Measurements from ENCODE around the gene CYTIP.
"Not testable (repeated sequence)": the region's sequence is repeated elsewhere in the genome, so short reads cannot be mapped to it uniquely, and the experiment has no call there.

Gene CYTIP

DNA sequence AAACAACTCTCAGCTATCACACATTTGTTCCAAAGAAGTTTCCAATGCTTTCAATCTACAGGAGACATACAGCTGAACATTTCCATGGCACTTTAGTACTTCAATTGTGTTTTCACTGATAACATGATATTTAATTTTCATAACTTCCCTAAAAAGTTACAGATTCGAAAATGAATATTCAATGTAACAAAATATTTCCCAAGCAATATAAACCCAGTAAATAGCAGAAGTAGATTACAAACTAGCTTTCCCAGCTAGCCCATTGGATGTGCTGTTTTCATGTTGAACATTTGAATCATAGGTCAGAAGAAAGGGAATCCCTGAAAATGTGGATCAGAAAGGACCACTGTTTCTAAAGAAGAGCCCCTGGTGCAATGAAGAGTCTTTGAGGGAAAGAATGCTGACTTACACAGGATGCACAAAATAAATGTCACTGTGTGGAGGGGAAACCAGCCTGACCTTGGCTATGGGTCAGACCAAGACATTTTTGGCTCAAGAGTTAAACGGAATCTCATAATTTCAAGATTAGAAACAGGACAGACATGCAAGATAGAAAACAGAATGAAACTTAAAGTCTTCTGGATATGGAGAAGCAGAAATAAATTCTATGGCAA lies 22.5 kb downstream of the CYTIP start:
- DNase-seq: no peak

DNA sequence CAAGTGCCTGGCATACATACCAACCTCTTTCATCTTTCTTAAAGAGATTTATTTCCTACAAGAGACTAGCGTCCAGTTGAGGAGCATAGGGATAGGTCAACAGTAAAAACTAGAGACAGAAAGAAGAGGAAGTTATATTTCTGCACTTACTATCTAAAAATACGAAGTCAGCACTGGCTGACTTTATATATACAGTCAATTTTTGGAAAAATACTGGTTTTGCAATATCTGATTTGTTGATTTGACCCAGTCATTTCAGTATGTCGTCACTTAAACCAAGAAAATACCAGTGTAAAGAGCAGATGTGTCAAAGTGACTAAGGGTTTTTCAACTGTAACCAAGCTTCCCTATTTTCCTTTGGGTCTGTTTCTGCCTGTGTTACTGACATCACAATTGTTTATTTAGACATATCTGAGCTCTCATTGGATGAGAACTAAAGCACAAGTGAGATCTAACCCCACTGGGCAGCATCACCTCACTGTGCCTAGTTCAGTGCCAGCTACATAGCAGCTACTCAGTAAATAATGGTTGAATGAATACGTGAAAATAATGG lies 23.0 kb downstream of the CYTIP start:
- DNase-seq: no peak

DNA sequence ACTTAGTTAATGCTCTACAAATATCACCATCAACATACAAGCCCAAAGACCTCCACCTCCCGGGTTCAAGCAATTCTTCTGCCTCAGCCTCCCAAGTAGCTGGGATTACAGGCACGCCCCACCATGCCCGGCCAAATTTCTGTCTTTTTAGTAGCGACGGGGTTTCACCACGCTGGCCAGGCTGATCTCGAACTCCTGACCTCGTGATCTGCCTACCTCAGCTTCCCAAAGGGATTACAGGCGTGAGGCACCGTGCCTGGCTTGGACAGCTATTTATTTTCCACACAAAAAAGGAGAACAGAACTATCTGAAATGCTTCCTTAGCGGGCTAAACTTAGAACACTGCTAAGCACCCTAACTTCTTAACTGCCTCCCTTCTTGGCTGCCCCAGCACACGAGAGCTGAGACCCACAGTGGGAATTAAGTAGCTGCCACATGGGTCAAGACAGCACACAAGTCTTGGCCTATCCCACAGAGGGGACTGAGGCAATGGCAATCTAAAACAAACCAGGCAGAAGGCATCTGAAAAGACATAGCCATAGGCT lies 24.8 kb downstream of the CYTIP start:
- DNase-seq: no peak

DNA sequence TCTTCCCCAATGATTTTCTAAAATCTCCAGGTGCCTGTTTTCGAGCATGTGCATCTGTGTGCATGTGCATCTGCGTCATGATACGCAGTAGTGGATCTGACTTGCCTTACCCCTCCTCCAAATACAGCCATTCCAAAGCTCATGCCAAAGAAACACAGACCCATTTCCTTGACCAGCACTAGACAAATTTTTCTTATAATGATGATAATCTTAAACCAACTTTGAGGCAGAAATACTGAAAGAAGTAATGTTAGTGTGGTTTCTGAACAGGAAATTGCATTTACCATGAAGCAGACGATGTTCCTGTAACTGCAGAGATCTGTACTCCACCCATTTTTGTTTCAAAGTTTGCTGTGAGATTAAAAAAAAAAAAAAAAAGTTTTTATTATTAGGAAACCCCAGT lies 25.6 kb downstream of the CYTIP start:
- no peak for DNase-seq

DNA sequence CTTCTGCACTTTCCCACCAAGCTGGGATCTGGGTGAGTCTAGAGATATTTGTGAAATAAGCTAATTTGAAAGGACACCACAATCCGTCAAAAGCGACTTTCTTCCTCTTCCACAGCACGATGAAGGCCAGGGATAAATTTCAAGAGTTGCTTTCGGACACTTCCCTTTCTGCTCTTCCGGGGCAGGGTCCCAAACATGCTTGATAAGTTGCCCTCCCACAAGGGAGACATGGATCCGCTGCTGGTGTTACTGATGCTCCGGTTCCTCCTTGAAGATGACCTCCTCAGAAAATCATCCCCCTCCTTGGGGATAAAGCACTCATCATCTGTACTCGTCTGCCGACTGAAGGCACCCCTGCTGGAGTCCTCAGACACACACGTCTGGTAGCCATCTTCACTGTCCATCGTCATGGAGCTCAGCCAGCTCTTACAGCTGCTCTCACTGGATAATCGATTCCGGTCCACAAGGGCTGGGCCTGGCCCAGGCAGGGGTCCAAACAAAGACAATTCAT lies 28.2 kb downstream of the CYTIP start:
- no peak for DNase-seq

DNA sequence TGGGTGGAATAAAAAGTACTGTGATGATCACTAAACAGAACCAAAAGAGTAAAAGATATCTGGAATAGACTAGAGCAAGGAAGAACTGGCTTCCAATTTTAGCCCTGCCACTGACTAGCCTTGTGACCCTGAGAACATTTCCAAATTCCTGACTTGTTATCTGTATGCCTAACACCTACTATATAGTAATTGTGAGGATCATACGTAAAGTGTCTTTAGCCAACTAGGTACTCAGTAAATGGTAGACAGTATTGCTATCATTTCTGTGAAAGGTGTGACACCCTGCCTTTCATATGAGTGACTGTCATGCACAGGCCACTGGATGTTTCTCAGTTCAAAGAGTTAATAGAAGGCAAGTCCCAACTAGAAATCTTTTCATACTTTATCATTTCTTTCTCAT lies 29.8 kb downstream of the CYTIP start:
- DNase-seq: no peak

DNA sequence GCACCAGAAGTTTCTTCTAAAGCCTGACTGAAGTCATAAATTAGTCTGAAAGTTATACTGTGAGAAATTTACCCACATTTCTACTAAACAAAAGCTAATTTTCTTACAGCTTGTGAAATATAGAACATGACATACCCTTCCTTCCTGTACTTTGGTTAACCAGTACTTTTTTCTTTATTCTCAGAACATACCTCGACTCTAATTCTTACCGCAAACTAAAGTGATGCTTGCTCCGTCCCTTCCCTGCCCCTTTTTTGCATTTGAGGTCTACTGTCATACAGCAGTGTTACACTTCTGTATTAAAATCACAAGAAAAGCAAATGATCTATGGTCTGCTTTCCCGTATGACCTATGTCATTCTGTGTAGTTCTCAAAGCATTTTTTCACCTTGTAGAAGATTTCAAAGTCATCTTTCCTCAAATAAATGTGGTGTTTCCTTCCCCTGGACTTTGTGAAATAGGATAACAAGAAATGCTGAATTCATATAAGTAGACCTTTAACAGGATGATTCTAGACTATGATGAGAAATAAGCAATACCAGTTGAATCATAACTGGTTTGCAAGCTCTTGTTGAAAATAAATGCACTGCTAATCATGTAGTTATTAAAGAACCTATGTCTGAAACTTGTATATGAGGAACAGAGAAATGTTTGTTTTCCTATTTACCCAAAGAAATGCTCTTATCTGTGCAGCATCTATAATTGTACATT lies 30.4 kb downstream of the CYTIP start:
- no peak for DNase-seq

DNA sequence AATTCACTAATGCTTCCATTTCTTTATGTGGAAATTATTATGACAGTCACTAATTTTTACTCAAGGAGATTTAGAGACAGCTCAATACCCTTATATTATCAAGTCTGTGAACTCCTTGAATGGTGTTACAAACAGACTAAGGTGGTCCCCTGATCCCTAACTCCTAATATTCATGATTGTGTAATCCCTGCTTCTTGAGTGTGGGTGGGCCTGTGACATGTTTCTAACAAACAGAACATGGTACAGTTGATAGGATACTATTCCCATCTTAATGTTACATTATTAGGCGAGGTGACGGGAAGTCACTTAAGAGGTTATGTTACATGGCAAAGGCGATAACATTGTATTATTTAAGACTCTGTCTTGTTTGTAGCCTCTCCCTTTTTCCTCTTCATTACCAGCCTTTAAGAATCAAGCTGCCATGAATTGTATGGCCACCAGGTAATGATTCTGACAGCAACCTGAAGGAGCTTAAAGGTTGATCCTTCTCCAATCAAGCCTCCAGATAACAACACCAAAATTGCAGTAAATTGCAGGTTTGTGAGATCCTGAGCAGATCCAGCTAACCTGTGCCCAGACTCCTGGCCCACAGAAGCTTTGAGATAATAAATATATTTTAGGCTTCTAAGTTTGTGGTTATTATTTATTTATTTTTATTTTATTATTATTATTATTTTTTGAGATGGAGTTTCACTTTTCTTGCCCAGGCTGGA lies 32.1 kb downstream of the CYTIP start:
- DNase-seq: no peak

DNA sequence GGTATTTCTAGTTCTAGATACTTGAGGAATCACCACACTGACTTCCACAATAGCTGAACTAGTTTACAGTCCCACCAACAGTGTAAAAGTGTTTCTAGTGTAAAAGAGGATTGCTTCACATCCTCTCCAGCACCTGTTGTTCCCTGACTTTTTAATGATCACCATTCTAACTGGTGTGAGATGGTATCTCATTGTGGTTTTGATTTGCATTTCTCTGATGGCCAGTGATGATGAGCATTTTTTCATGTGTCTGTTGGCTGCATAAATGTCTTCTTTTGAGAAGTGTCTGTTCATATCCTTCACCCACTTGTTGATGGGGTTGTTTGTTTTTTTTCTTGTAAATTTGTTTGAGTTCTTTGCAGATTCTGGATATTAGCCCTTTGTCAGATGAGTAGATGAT lies 38.5 kb downstream of the CYTIP start:
- DNase-seq: not testable (repeated sequence)

DNA sequence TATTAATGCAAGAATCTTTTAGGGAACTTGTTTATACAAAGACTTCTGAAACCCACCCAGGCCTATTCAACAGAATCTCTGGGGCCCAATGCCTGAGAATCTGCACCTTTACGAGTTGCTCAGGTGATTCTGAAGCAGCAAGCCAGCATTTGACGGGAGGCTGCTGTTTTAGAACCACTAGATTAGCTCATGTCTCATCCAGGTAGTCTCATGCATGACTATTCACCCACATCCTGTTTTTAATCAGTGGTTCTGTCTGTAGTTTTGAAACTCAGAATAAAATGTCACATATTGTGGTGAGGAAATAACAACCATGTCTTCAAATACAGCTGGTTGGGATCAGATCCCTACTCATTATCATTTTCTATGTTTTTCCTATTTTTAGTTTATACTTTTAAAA lies 39.5 kb downstream of the CYTIP start:
- DNase-seq: no peak

DNA sequence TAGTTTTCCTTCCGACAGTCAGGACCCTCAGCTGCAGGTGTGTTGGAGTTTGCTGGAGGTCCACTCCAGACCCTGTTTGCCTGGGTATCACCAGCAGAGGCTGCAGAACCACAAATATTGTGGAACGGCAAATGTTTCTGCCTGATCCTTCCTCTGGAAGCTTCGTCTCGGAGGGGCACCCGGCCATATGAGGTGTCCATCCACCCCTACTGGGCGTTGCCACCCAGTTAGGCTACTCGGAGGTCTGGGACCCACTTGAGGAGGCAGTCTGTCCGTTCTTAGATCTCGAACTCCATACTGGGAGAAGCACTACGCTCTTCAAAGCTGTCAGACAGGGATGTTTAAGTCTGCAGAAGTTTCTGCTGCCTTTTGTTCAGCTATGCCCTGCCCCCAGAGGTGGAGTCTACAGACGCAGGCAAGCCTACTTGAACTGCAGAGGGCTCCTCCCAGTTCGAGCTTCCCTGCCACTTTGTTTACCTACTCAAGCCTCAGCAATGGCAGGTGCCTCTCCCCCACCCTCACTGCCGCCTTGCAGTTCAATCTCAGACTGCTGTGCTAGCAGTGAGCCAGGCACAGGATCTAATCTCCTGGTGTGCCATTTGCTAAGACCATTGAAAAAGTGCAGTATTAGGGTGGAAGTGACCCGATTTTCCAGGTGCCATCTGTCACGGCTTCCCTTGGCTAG lies 40.9 kb downstream of the CYTIP start:
- DNase-seq: not testable (repeated sequence)

DNA sequence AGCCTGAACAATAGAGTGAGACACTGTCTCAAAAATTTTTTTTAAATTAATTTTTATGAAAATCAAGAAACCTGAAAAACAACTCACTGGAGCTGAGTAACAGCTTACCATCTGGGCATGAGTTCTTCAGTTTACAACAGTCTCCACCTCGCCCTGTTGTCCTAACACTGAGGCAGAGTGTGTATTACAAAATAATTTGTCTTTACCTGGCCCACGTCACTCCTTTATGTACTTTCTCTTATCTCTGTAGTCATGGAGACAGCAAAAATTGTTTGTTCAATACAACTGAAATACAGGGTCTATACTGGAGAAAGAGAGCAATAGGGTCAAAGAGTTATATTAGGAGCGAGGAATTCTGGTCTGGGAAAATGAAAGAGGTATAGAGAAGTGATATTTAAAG lies 48.1 kb downstream of the CYTIP start:
- no peak for DNase-seq

DNA sequence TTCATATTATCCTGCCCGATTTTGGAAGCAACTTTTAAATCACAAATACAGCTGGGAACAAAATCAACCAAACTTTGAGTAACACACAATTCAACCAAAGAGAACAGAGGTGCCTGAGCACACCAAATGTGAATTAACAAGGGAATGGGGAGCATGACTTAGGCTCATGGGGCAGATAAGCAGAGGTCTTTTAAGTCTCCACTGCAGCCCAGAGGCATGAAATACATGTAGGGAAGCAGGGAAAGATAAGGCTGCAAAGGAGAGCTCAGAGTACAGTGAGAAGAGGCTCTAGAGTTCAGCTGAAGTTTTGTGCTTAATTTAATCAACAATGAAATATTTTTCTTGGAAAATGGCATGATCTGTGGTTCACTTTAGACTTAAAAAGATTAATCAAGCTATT lies 49.0 kb downstream of the CYTIP start:
- DNase-seq: no peak

DNA sequence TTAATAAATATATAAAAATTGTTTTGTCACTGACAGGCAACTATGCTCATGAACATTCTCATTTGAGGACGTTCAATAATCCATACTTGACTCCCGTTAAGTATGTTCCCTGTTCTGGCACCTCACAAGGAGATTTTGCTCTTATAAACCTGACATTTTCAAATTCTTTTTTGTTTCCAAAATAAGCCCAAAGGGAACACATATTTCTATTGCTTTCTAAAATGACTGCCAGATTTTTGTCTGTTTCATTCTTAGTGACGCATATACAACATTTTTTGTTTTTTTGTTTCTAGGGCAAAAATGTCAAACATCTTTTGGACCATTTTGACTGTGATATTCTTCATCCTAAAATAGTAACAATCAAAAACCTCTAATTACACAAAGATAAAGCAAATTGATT lies 50.5 kb downstream of the CYTIP start:
- DNase-seq: no peak

DNA sequence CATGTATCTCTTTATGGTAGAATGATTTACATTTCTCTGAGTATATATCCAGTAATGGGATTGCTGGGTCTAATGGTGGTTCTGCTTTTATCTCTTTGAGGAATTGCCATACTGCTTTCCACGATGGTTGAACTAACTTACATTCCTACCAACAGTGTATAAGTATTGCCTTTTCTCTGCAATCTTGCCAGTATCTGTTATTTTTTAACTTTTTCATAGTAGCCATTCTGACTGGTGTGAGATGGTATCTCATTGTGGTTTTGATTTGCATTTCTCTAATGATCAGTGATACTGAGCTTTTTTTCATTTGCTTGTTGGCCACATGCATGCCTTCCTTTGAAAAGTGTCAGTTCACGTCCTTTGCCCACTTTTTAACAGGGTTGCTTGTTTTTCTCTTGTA lies 55.1 kb downstream of the CYTIP start:
- no peak for DNase-seq

DNA sequence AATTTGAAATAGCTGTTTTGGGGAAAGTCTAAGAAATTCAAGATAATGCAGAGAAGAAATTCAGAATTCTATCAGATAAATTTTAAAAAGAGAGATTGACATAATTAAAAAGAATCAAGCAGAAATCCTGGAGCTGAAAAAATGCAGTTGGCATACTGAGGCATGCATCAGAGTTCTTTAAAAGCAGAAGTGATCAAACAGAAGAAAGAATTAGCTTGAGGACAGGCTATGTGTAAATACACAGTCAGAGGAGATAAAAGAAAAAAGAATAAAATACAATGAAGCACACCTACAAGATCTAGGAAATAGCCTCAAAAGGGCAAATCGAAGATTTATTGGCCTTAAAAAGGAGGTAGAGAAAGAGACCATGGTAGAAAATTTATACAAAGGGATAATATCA lies 57.1 kb downstream of the CYTIP start:
- no peak for DNase-seq

DNA sequence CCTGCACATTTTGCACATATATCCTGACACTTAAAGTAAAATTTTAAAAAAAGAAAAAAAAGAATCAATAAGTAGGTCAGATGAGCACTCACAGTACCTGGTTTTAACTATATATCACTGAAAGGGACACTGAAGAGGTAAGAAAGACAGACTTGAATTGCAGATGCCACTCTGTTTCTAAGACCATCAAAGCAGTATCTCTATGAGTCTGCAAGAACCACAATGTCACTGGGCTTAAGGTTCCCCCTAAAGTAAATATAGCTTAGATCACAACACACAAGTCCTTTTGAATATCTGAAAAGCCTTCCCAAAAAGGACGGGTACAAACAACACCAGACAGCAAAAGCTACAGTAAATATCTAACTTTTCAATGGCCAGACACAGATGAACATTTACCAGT lies 57.6 kb downstream of the CYTIP start:
- no peak for DNase-seq

DNA sequence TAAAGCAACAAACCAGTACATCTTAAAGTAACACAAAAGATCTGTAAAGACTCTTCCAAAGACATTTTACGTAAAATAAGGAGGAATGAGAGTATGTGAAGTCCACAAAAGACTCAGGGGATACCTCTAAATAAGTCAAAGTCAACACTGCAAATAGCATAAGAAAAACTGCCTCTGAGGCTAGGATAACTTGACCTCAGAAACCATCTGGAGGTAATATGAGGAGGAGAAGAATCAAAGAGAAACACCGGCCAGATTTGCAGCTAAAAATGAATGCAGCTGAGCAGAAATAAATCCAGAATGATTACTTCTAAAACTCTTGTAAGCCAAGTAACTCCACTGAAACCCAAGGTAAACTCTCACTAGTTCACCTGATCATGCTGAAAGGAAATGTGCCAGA lies 66.0 kb downstream of the CYTIP start:
- no peak for DNase-seq

DNA sequence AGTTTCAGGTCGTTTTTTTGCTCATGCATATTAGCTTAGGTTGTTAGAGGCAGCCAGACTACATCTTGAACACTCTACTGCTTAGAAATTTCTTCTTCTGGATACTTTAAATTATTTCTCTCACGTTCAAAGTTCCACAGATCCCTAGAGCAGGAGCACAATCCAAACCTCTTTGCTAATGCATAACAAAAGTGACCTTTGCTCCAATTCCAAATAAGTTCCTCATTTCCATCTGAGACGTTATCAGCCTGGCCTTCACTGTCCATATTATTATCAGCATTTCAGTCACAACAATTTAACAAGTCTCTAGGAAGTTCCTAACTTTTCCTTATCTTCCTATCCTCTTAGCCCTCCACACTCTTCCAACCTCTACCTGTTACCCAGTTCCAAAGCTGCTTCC lies 67.8 kb downstream of the CYTIP start:
- no peak for DNase-seq

DNA sequence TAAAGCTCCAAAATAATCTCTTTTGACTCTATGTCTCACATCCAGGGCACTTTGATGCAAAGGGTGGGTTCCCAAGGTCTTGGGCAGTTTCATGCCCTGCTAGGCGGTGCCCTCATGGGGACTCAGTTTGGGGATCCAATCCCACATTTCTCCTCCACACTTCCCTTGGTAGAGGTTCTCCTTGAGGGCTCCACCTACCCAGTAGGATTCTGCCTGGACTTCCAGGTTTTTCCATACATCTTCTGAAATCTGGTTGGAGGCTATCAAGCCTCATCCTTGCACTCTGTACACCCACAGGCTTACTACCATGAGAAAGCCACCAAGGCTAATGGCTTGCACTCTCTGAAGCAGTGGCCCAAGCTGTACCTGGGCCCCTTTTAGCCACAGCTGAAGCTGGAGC lies 68.5 kb downstream of the CYTIP start:
- no peak for DNase-seq

DNA sequence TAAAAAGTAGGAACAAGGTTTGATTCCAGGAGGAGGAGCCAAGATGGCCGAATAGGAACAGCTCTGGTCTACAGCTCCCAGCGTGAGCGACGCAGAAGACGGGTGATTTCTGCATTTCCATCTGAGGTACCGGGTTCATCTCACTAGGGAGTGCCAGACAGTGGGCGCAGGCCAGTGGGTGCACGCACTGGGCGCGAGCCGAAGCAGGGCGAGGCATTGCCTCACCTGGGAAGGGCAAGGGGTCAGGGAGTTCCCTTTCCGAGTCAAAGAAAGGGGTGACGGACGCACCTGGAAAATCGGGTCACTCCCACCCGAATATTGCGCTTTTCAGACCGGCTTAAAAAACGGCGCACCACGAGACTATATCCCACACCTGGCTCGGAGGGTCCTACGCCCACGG lies 75.4 kb downstream of the CYTIP start:
- DNase-seq: not testable (repeated sequence)

DNA sequence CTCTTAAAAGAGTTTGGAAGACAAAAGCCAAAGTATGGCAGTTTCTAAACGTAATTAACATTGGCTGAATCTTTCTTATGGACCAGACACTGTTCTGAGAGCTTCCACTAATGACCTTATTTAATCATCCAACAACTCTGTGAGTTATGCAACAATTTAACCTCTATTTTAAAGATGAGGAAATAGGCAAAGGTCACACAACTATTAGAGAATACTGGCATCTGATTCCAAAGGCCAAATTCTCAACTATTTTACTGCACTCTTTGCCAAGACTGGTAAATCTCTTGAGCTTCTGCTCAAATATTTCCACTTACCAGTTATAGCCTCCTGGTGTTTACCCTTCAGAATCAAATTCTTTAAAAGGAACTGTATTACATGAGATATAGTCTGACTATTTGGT lies 76.2 kb downstream of the CYTIP start:
- no peak for DNase-seq

Measured in NCI-H2029 (cell line).